CMK (cell line): ENCODE results near the gene CTU2.
"Not testable (repeated sequence)": the region's sequence is repeated elsewhere in the genome, so short reads cannot be mapped to it uniquely, and the experiment has no call there.

Experiments
- DNase-seq: peaks from one replicate; pipeline ENCODE4 v3.0.0-alpha.2; 2010; ENCODE audit warnings: low read depth

Gene CTU2

GRCh38 chr16:88706229-88706964 is at the start of gene CTU2, which contains the start of gene RNF166:
CTU2 (plus strand) TSS chr16:88706503; CDS start chr16:88706531, 28 bp downstream.
RNF166 (minus strand) TSS chr16:88706408; CDS start chr16:88706325, 83 bp downstream.
- DNase-seq = no peak

DNA sequence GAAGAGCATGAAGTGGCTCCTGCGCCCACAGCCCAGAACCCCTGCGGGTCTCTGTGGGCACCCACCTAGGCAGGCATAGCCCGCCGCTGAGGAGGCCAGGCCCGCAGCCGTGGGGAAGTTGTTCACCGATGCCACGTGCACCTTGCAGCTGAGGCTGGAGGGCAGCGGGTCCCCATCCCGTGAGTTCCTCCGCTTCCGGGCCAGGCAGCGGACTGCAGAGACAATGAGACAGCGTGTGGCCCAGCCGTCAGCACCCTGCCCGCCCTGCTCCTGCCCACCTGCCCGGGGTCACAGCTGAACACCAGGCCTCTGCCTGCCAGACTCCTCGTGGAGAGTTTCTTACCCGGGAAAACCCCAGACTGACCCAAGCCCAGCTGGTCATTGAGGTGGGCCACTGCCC is 48.9 kb upstream of the CTU2 start:
- no peak for DNase-seq

DNA sequence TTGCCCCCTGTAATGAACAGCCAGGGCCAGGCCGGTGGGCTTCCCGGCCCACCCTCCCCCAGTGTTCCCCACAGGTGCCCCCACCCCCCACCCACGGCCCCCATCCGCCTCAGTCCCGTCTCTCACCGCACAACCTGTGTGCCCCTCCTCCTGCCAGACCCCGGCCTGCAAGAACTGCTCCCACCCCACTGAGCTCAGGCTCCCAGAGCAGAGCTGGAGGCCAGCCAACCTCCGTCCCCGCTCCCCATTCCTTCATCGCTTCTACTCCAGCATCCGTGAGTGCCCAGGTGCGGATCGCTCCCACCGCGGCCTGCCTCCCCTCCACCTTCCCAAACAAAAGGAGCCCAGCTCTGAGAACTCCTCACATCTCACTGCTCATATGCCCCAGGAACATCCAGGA is 47.6 kb upstream of the CTU2 start:
- DNase-seq = no peak

DNA sequence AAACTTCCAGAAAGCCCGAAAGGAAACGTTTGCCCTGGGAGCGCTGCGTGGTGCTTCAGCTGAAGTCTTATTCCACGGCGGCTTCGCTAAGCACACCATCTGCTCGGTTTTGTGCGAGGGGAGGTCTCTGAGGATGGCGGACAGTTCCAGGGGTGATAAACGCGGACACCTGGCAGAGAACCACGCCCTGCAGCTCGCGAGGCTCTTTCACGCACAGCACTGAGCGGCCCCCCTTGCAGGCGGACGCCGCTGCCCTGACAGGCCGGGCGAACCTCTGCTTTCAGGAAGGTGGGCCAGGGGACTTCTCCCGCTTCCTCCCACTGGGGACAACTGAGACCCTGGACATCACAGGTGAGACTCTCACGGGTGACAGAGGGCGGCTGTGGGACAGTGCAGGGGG is 47.1 kb upstream of the CTU2 start:
- no peak for DNase-seq

DNA sequence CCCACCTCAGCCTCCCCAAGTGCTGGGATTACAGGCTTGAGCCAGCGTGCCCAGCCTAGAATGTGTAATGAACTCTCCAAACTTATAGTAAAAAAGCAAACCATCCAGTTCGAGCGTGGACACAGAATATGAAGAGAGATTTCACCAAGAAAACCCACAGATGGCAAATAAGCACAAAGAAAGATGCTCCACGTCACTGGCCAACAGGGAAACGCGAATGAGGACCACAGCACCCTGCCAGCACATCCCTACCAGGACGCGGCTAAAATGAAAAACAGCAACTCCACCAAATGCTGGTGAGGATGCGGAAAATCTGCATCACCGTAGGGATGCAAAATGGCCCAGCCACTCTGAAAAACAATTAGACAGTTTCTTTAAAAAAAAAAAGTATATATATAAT is 44.8 kb upstream of the CTU2 start:
- no peak for DNase-seq

DNA sequence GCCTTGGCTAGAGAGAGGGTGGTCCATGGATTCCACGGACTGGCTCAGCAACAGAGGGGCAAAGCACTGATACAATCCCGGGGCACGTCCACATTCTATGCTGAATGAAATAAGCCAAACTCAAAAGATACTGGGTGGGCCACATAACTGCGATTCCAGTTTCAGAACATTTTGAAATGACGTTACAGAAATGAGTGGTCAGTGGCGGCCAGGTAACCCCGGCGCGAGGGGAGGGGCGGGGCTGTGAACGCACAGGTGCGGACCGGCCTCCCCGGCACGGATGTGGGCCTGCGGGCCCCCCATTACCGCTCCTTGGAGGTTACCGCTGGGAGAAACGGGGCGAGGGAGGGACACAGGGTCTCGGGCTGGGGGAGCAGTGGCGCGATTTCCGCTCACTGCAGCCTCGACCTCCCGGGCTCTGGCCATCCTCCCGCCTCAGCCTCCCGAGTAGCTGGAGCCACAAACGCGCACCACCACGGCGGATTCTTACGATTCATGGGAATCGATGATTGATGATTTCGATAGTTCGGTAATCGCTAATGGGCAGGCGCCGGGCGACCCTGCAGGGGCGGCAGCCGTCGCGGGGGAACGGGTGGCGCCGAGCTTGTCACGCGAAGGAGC is 44.0 kb upstream of the CTU2 start:
- DNase-seq = no peak

DNA sequence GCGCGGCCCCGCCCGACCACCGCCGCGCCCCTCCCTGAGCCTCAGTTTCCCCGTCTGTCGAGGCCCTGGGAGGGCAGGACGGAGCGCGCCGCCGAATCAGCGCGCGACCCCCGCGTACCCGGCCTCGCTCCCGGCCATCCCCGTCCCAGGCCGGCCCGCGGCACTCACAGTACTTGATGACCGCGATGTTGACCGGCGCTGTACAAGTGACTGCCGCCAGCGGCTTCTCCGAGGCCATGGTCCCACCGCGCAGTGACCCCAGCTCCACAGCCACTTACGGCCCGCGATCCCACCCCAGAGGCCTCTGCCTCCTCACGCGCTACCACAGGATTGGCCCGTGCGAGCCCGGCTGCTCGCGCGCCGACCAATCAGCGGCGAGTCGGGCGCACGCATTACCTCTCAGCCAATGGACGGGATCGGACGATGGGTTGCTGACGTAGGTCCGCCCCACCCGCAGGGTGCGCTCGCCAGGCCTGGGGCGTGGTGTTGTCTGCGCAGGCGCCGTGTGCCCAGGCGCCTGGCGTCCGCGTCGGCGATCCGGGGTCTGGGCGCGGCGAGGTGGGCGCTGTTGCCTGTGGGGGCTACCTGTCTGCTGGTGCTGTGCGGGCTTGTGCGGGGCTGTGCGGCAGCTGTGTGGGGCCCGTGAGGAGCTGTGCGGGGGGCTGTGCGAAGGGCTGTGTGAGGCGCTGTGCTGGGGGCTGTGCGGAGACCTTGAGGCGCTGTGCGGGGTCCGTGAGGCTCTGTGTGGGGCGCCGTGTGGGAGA is 43.3 kb upstream of the CTU2 start, which contains the start of gene MVD:
Gene MVD (minus strand): TSS at position 249 of the 764 bp plus-strand sequence. CDS start 11 bp downstream, at position 238.
- peak; percentile 98 for DNase-seq

DNA sequence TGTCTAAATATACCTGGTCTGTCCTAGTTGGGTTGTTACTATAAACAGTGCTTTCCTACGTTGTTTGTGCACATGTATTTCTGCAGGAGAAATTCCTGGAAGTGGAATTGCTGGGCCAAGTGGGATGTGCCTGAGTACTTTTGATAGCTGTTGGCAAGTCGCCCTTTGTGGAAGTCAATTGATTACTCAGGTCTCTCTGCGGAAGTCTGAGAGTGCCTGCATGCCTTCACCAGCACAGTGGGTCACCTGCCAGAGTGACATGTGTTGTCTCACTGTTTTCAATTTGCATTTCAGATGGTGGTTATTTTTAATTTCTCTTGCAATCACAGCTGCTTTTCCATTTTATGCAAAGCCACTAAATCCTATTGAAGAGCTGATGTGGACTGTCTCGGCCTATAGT is 41.2 kb upstream of the CTU2 start:
- DNase-seq = no peak

DNA sequence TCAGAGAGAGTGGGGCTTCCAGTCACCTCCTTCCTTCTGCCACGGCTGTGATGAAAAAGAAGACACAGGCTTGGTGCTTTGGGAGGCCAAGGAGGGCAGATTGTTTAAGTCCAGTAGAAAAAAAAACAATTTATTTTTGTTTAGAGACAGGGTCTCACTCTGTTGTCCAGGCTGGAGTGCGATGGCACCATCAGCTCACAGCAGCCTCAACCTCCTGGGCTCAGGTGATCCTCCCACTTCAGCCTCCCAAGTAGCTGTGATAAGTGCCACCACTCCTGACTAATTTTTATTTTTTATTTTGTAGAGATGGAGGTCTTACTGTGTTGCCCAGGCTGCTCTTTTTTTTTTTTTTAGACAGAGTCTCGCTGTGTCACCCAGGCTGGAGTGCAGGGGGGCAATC is 40.7 kb upstream of the CTU2 start:
- no peak for DNase-seq

DNA sequence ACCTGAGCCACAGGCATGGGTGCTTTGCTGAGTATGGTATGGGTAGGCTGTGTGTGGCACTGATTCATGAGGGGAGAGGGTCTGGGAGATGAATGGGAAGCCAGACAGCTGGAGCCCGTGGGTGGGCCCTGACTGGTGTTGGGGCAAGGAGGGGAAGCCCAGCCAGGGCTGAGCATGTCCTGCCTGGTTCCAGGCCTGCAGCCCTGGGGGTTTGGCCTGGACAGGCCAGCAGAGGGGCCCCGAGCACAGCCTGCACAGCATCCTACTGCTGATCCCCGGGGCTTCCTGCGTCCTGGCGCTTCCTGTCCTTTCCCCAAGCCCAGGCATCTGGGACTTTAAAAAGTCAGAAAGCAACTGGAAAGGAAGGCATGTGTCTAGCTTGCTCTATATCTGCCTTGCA is 38.8 kb upstream of the CTU2 start:
- DNase-seq = no peak

- not testable (repeated sequence) for DNase-seq
Measured at GRCh38 chr16:88669493-88669892, 36.8 kb upstream of the CTU2 start.

DNA sequence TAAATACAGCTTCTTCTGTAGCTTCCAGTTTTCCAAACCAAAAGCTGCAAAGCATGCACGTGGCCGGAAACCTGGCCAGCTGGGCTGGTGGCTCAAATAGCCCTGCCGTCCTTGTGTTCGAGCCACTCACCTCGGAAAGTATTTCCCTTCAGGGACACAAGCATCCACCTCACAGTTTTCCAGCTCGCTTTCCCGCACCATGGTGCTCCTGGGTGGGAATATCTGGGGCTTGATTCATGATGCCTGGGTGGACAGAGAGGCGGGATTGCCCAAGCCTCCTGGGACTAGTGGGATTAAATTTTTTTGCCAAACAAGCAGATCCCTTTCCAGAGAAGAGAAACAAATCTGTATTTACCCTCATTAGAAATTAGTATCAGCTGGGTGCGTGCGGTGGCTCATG is 36.3 kb upstream of the CTU2 start:
- DNase-seq = no peak

GRCh38 chr16:88671806-88672205 is 34.5 kb upstream of the CTU2 start:
- DNase-seq = no peak

DNA sequence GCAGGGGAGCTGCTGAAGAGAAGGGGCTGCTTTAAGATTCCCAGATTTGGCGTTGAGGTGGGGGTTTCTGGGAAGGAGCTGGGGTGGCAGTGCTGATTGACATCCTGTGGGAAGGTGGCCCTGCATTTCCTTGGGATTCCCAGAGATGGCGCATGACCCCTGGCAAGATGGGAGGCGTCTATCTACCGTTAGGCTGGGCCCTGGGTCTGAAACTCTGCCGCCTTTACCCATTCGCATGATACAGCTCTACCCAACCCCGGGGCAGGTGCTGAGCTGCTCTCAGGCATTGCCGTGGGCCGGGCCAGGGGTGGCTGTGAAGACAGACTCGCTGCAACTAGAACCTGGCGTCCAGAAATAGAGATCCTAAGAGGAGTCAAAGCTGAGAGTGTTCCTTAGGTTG is 33.5 kb upstream of the CTU2 start:
- no peak for DNase-seq

GRCh38 chr16:88673716-88674379 is 32.5 kb upstream of the CTU2 start:
- DNase-seq = no peak

GRCh38 chr16:88676502-88677242 is 29.6 kb upstream of the CTU2 start:
- DNase-seq = no peak

- DNase-seq = no peak
Measured at GRCh38 chr16:88677721-88678120, 28.6 kb upstream of the CTU2 start.

GRCh38 chr16:88678224-88678979 is 27.9 kb upstream of the CTU2 start:
- DNase-seq = no peak

DNA sequence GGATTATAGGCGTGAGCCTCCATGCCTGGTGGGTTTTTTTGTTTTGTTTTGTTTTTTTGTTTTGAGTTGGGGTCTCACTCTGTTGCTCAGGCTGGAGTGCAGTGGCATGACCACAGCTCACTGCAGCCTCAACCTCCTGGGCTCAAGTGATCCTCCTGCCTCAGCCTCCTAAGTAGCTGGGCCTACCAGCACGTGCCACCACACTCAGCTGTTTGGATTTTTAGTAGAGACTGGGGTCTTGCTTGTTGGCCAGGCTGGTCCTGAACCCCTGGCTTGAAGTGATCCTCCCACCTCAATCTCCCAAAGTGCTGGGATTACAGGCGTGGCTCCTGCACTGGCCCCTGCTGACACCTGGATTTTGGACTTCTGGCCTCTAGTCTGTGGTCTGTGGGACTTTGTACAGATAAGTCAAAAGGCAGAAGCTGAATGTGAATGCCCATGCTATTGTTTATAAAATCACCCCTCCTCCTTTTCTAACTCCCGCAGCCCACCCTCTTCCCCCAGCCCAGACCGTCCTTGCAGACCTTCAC is 25.7 kb upstream of the CTU2 start:
- DNase-seq = no peak

- no peak for DNase-seq
Measured at GRCh38 chr16:88681084-88681680, 25.1 kb upstream of the CTU2 start.
